Right ventricle myocardium inferior (tissue), 1 donor: ENCODE data around the gene ARHGAP6. TPM values are rescaled to one million over a fixed set of nuclear protein-coding genes. Genes with fewer than 3 reads are reported as not detected.
A peak's percentile ranks its signal among the peaks of the same experiment; 100 is the strongest.
"Not testable (repeated sequence)": the region's sequence is repeated elsewhere in the genome, so short reads cannot be mapped to it uniquely, and the experiment has no call there.

Experiments
- ATAC-seq: fragments of 200-7000 bp; cut with Tn5 transposase; one replicate; pipeline ENCODE4 v1.9.1; 2020; ENCODE audit warnings: mild to moderate bottlenecking, moderate library complexity
- DNase-seq: peaks from one replicate; pipeline ENCODE4 v3.0.0; 2021; ENCODE audit errors: missing footprints
- intact Hi-C: fragments of 100-400 bp; cut with DNase I; formaldehyde crosslinking; loops from one replicate; pipeline ENCODE4 v1.11.0; 2022
- total RNA-seq: library from RNA; stranded (reverse); fragmentation: NEBNext Ultra II Directional; extraction: Animal tissue kit (Norgen Biotek cat#: 25700); gene quantifications from one replicate; pipeline ENCODE4 v1.2.1, GENCODE V29; 2021
- donor health status: DM: no; HTN: yes; CAD: no; lungs with severe emphysema.

Gene ARHGAP6
- total RNA-seq, 1 donor from 2014 or later, result 3.8 TPM

GRCh38 chrX:11540532-11541377 lies 125.0 kb downstream of the ARHGAP6 start:
- DNase-seq (peak; percentile 72), ATAC-seq (peak; percentile 85)
- intact Hi-C loops, result no loop called here

GRCh38 chrX:11537141-11537540 lies 128.6 kb downstream of the ARHGAP6 start:
- DNase-seq (no peak), ATAC-seq (no peak)
- intact Hi-C loops, result no loop called here

GRCh38 chrX:11535156-11535919 lies 130.4 kb downstream of the ARHGAP6 start:
- intact Hi-C loops, result loop anchor here (2.0 kb wide), 1 partner anchor 187 kb away; no protein-coding TSS in a partner anchor
- ATAC-seq (no peak), DNase-seq (no peak)

GRCh38 chrX:11533199-11533651 lies 132.5 kb downstream of the ARHGAP6 start:
- DNase-seq, result no peak
- intact Hi-C loops, result loop anchor here (2.0 to 5.0 kb wide), 2 partner anchors 238 to 391 kb away; no protein-coding TSS in a partner anchor
- ATAC-seq, result peak; percentile 82

- DNase-seq, result no peak
- intact Hi-C loops, result loop anchor here (2.0 to 5.0 kb wide), 2 partner anchors 238 to 390 kb away; no protein-coding TSS in a partner anchor
- peak; percentile 64 for ATAC-seq
These were observed 133.2 kb downstream of the ARHGAP6 start for GRCh38 chrX:11532291-11533078.

GRCh38 chrX:11531226-11531625 lies 134.5 kb downstream of the ARHGAP6 start:
- ATAC-seq (no peak), DNase-seq (no peak)
- intact Hi-C loops, result loop anchor here (5.0 kb wide), 1 partner anchor 389 kb away; no protein-coding TSS in a partner anchor

GRCh38 chrX:11530621-11531020 lies 135.1 kb downstream of the ARHGAP6 start:
- intact Hi-C loops, result loop anchor here (5.0 kb wide), 1 partner anchor 388 kb away; no protein-coding TSS in a partner anchor
- DNase-seq (no peak), ATAC-seq (peak; percentile 54)

- intact Hi-C loops, result no loop called here
- no peak for DNase-seq
- ATAC-seq, result no peak
These were observed 137.1 kb downstream of the ARHGAP6 start for GRCh38 chrX:11528623-11529022.

GRCh38 chrX:11525685-11526084 lies 140.0 kb downstream of the ARHGAP6 start:
- DNase-seq (no peak), ATAC-seq (no peak)
- intact Hi-C loops, result no loop called here

GRCh38 chrX:11519234-11519633 lies 146.5 kb downstream of the ARHGAP6 start:
- DNase-seq, intact Hi-C loops: not testable (repeated sequence)

GRCh38 chrX:11509786-11510185 lies 155.9 kb downstream of the ARHGAP6 start:
- no peak for ATAC-seq
- intact Hi-C loops, result no loop called here
- DNase-seq, result no peak

More at GRCh38 chrX:11519234-11519633, 146.5 kb downstream of the ARHGAP6 start:
- not testable (repeated sequence) for ATAC-seq

- no peak for DNase-seq
- intact Hi-C loops, result no loop called here
- ATAC-seq, result no peak
These were observed 161.5 kb downstream of the ARHGAP6 start for GRCh38 chrX:11504234-11504633.

GRCh38 chrX:11499076-11500044 lies 166.4 kb downstream of the ARHGAP6 start:
- DNase-seq (no peak), ATAC-seq (no peak)
- intact Hi-C loops, result no loop called here

- DNase-seq, intact Hi-C loops, ATAC-seq: not testable (repeated sequence)
These were observed 174.3 kb downstream of the ARHGAP6 start for GRCh38 chrX:11491375-11491774.

- ATAC-seq, result no peak
- DNase-seq, result no peak
- intact Hi-C loops, result no loop called here
These were observed 181.4 kb downstream of the ARHGAP6 start for GRCh38 chrX:11484290-11484689.

GRCh38 chrX:11481035-11481434 lies 184.7 kb downstream of the ARHGAP6 start:
- DNase-seq, result no peak
- intact Hi-C loops, result no loop called here
- ATAC-seq, result no peak

GRCh38 chrX:11480626-11481025 lies 185.1 kb downstream of the ARHGAP6 start:
- DNase-seq (no peak), ATAC-seq (no peak)
- intact Hi-C loops, result no loop called here
